AG04449 (cell line): ENCODE data around the gene LILRA2.

Experiments
- CTCF ChIA-PET: fragments of 350-600 bp; formaldehyde crosslinking; extraction: SDS; loops from one replicate; lab custom pipeline; 2021; ENCODE audit warnings: antibody characterized with exemption; lab: Yijun Ruan, JAX
- POLR2A ChIA-PET: fragments of 400-600, 350-600 bp; formaldehyde crosslinking; extraction: SDS; loops from one replicate; lab custom pipeline; 2020; ENCODE audit warnings: antibody characterized with exemption, inconsistent platforms; lab: Yijun Ruan, JAX
- DNase-seq: peaks from one replicate; pipeline ENCODE4 v3.0.0-alpha.2; 2010; ENCODE audit warnings: low read depth, low spot score
- H3K4me3 ChIP-seq: 2 replicates; pipeline ENCODE4 v1.5.1; 2011; ENCODE audit warnings: low read depth, mild to moderate bottlenecking, control low read depth, low read length
- CTCF ChIP-seq: IDR thresholded peaks from one replicate; pipeline ENCODE4 v1.5.1; 2011; ENCODE audit warnings: mild to moderate bottlenecking, moderate library complexity, low read length, control low read depth, inconsistent platforms; ENCODE audit not compliant: insufficient read depth; ENCODE audit errors: missing control alignments

LILRA2 gene

DNA sequence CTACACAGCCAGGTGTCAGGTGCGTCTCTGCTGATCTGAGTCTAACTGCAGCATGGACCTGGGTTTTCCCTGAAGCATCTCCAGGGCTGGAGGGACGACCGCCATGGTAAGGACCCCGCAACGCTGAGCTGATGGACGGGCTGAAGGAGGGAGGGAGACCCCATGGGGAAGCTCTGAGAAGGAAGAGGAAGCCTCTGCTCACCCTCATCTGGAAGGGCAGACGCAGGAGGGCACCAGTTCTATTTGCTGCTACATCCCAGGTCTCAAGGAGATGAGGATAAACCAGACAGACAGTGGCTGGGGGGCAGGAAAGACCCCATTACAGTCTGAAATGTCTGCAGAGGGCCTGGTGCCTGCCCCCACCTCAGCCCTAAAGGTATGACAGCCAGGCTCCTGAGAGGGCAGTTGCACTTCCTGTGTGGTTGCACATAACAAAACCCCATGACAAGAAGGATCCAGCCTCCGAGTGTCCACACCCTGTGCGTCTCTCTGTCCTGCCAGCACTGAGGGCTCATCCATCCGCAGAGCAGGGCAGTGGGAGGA is at the start of gene LILRA2:
Gene LILRA2, plus strand, starts transcription at position 461 of the 543 bp plus-strand sequence. CDS start 89 bp downstream, outside the sequence.
- POLR2A ChIA-PET, result no interaction called here
- no peak for DNase-seq
- TF ChIP-seq CTCF, result no peak
- CTCF ChIA-PET, result no interaction called here
- no peak within 1 kb of the TSS for H3K4me3 ChIP-seq

DNA sequence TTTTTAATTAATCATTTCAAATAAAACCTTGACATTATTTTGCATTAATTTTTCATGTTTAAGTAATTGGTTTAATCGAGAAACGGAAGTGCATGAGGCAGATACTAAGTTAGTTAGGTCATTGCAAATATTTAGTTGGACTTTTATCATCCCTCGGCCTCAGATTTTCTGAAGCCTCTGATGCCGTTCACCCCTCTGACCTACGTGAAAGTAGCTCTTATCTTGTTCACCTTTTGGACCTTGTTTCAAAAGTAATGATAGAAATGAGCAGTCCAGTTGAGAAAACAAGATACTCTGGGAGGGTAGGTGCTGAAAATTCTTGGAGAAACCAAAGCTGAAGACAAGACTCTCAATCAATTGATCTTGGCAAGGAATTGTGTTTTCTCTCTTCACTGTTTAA is 48.0 kb upstream of the LILRA2 start:
- POLR2A ChIA-PET, result no interaction called here
- TF ChIP-seq CTCF, result no peak
- CTCF ChIA-PET, result no interaction called here
- DNase-seq, result no peak
- H3K4me3 ChIP-seq, result no peak overlapping the region

DNA sequence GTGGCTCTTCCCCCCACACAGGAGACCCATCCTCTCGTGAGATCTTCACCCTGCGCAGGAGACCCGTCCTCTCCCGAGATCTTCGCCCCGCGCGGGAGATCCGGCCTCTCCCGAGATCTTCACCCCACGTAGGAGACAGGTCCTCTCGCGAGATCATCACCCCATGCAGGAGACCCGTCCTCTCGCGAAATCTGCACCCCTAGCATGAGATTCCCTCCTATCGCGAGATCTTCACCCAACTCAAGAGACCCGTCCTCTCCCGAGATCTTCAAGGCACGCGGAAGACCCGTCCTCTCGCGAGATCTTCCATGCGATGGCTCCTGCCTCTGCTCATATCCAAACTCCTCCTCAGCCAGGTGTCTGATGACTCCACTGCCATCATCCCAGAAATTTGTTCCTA is 46.6 kb upstream of the LILRA2 start:
- no peak for DNase-seq
- H3K4me3 ChIP-seq, result no peak overlapping the region
- TF ChIP-seq CTCF, result no peak
- CTCF ChIA-PET, result no interaction called here
- POLR2A ChIA-PET, result no interaction called here

- ChIA-PET CTCF (no interaction called here), POLR2A (no interaction called here)
- H3K4me3 ChIP-seq, result no peak overlapping the region
- no peak for DNase-seq
- no peak for TF ChIP-seq CTCF
Observed at GRCh38 chr19:54530866-54531265, 42.7 kb upstream of the LILRA2 start.

DNA sequence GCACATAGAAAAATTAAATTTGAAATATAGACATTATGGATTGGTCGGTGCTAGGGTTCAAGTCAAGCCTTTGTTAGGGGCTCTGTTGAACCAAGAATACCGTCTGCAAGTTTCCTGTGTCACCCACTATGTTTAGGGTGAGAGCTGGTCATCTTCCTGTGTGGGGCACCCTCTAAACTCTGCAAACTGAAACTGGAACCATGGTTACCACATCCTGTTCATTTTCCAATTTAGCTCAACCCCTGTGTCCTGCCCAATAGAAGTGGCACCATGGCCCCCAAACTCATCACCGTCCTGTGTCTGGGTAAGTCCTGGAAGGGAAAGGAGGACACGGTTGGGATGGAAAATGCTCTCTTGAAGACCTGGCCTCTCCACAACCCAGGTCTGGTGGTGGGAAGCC is 41.1 kb upstream of the LILRA2 start:
- DNase-seq, result no peak
- POLR2A ChIA-PET, result no interaction called here
- CTCF ChIA-PET, result no interaction called here
- H3K4me3 ChIP-seq, result no peak overlapping the region
- no peak for TF ChIP-seq CTCF

DNA sequence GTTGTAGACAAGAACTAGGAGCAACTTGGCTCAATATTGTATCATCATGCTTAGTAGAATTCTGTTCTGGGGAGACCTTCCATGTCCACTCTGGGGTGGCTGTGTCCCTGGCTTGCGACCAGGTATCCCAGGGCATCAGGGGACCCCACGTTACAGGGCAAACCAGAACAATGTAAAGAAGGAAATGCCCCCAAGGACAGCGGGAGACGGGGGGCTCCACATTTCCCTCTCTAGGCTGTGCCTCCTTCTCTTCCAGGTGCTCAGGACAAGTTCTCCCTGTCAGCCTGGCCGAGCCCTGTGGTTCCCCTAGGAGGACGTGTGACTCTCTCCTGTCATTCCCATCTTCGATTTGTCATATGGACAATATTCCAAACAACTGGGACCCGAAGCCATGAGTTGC is 40.1 kb upstream of the LILRA2 start:
- no peak for TF ChIP-seq CTCF
- H3K4me3 ChIP-seq, result no peak overlapping the region
- DNase-seq, result no peak
- ChIA-PET CTCF (no interaction called here), POLR2A (no interaction called here)
